T-cell (primary cell): ENCODE data around the gene C2orf76. TPM values are rescaled to one million over a fixed set of nuclear protein-coding genes. Genes with fewer than 3 reads are reported as not detected.

Source experiments
- ATAC-seq, 4 experiments: fragments of 200-7000 bp in 3 of 4; fragments of 150-1000 bp in 1 of 4; cut with Tn5 transposase; replicated peaks in 1 of 4; 1 replicate in 3 of 4; 2 replicates in 1 of 4; pipeline ENCODE4 v1.10.0; 2021; ENCODE audit warnings: moderate library complexity in 3 of 4, mild to moderate bottlenecking in 2 of 4, moderate number of reproducible peaks in 1 of 4
- CTCF ChIA-PET, 2 donors: fragments of 300-600 bp; sonication (Branson Sonifier 250); formaldehyde crosslinking; loops; one replicate each; lab custom pipeline; 2022; ENCODE audit warnings: antibody characterized with exemption in 2 of 2; lab: Charles Lee
- POLR2A ChIA-PET, 2 donors: fragments of 300-600 bp; sonication (Branson Sonifier 250); formaldehyde crosslinking; loops; one replicate each; lab custom pipeline; 2022; ENCODE audit warnings: antibody characterized with exemption in 2 of 2; lab: Charles Lee
- DNase-seq, 35 experiments: peaks; one replicate each; pipeline versions ENCODE4 v3.0.0 to v3.0.0-alpha.2; 2013 to 2023
- H3K27ac ChIP-seq: one replicate; pipeline ENCODE4 v1.5.1; 2013; ENCODE audit warnings: low read length
- H3K27me3 ChIP-seq, 2 experiments: replicated peaks in 1 of 2; 1 replicate in 1 of 2; 2 replicates in 1 of 2; pipeline versions ENCODE4 v1.6.1 to v1.7.0; 2013; ENCODE audit warnings: low read length in 1 of 2, mixed read lengths in 1 of 2; ENCODE audit not compliant: control insufficient read depth in 2 of 2, insufficient read depth in 2 of 2; ENCODE audit errors: extremely low read depth in 1 of 2
- H3K36me3 ChIP-seq, 2 donors: 1 replicate in 1 of 2; 2 replicates in 1 of 2; pipeline versions ENCODE4 v1.6.1 to v1.7.0; 2013; ENCODE audit warnings: low read length in 1 of 2; ENCODE audit not compliant: control insufficient read depth in 2 of 2, insufficient read depth in 1 of 2; ENCODE audit errors: extremely low read depth in 1 of 2
- H3K4me1 ChIP-seq, 2 experiments: 1 replicate in 1 of 2; 2 replicates in 1 of 2; pipeline versions ENCODE4 v1.6.1 to v1.7.0; 2013; ENCODE audit warnings: low read length in 2 of 2, mixed read lengths in 1 of 2; ENCODE audit not compliant: insufficient read depth in 2 of 2, control insufficient read depth in 1 of 2; ENCODE audit errors: extremely low read depth in 1 of 2
- H3K4me3 ChIP-seq, 2 donors: 1 replicate in 1 of 2; 2 replicates in 1 of 2; pipeline versions ENCODE4 v1.5.1 to v1.7.0; 2013; ENCODE audit warnings: mild to moderate bottlenecking in 2 of 2, low read length in 1 of 2, moderate library complexity in 1 of 2; ENCODE audit not compliant: control insufficient read depth in 1 of 2; ENCODE audit errors: extremely low read depth in 1 of 2
- H3K9me3 ChIP-seq: 2 replicates; pipeline ENCODE4 v1.7.0; 2013
- H3K27ac Mint-ChIP-seq, 2 donors: one replicate each; pipeline ENCODE4 v1.8.0; 2020 to 2021; ENCODE audit warnings: mild to moderate bottlenecking in 2 of 2, mixed read lengths in 2 of 2
- H3K27me3 Mint-ChIP-seq, 2 donors: one replicate each; pipeline ENCODE4 v1.8.0; 2021 to 2022; ENCODE audit warnings: mixed read lengths in 2 of 2
- H3K36me3 Mint-ChIP-seq: one replicate; pipeline ENCODE4 v1.8.0; 2021; ENCODE audit warnings: mixed read lengths
- H3K4me1 Mint-ChIP-seq, 3 donors: one replicate each; pipeline ENCODE4 v1.8.0; 2020 to 2022; ENCODE audit warnings: mixed read lengths in 3 of 3, mild to moderate bottlenecking in 1 of 3
- H3K4me3 Mint-ChIP-seq, 3 donors: one replicate each; pipeline ENCODE4 v1.8.0; 2020 to 2022; ENCODE audit warnings: mild to moderate bottlenecking in 3 of 3, mixed read lengths in 3 of 3, moderate library complexity in 3 of 3
- H3K9me3 Mint-ChIP-seq, 3 donors: one replicate each; pipeline ENCODE4 v1.8.0; 2020 to 2022; ENCODE audit warnings: mixed read lengths in 3 of 3
- WGBS: methylation state at CpG from one replicate; pipeline ENCODE4 v1.1.5; 2013; ENCODE audit warnings: missing lambda C conversion rate; ENCODE audit not compliant: insufficient coverage; 5-methylcytosine and 5-hydroxymethylcytosine counted together
- total RNA-seq, 35 experiments: library from RNA in 6 of 35; stranded (reverse) in 6 of 35; fragments of 120-200 nt in 1 of 35; gene quantifications; one replicate each; pipeline versions ENCODE4 v1.2.1 to v1.2.4 and lab custom pipeline; 2013 to 2026

C2orf76 gene
- total RNA-seq, 5 donors from 2014 or later (not counting 1 experiment from before 2014, with no cell fraction given): 5.2 to 9.0 (median 7.4) TPM

DNA sequence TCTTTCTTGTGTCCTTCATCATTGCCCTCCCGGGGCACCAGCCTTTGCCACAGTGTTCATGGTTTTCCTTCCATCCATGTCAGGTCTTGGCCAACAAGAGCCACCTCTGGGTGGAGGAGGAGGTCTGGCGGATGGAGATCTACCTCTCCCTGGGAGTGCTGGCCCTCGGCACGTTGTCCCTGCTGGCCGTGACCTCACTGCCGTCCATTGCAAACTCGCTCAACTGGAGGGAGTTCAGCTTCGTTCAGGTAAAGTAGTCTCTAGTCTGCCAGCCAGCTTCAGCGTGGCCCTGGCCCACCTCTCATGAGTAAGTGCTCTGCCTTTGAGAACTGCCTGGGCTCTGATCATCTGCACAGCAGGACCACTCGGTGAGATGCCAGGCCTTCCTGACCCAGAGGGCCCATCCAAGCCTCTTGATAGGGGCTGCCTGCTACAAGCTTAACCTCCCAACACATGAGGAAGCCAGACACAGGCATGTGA, 112.0 kb downstream of the C2orf76 start:
- no peak for ATAC-seq
- no peaks in the 10 kb centered on the region for H3K9me3 Mint-ChIP-seq
- WGBS: 82% methylated on average over 9 of the region's 10 CpGs
- no peak overlapping the region for H3K27ac Mint-ChIP-seq
- Histone ChIP-seq H3K4me1 (no peaks in the 10 kb centered on the region), H3K4me3 (no peak overlapping the region), H3K36me3 (no peaks in the 10 kb centered on the region), H3K27ac (no peak overlapping the region), H3K9me3 (no peaks in the 10 kb centered on the region), H3K27me3 (peaks cover 0 to 15% of the 10 kb centered on the region in 2 experiments)
- no peak overlapping the region for H3K4me3 Mint-ChIP-seq
- H3K27me3 Mint-ChIP-seq: no peaks in the 10 kb centered on the region
- CTCF ChIA-PET: interaction anchor here in 1 of 2 donors (0.6 kb wide), 1 partner anchor 1574 kb away, joined by 4 read pairs; no protein-coding TSS in a partner anchor
- H3K36me3 Mint-ChIP-seq: no peaks in the 10 kb centered on the region
- POLR2A ChIA-PET: no interaction called here
- DNase-seq: no peak
- no peaks in the 10 kb centered on the region for H3K4me1 Mint-ChIP-seq

DNA sequence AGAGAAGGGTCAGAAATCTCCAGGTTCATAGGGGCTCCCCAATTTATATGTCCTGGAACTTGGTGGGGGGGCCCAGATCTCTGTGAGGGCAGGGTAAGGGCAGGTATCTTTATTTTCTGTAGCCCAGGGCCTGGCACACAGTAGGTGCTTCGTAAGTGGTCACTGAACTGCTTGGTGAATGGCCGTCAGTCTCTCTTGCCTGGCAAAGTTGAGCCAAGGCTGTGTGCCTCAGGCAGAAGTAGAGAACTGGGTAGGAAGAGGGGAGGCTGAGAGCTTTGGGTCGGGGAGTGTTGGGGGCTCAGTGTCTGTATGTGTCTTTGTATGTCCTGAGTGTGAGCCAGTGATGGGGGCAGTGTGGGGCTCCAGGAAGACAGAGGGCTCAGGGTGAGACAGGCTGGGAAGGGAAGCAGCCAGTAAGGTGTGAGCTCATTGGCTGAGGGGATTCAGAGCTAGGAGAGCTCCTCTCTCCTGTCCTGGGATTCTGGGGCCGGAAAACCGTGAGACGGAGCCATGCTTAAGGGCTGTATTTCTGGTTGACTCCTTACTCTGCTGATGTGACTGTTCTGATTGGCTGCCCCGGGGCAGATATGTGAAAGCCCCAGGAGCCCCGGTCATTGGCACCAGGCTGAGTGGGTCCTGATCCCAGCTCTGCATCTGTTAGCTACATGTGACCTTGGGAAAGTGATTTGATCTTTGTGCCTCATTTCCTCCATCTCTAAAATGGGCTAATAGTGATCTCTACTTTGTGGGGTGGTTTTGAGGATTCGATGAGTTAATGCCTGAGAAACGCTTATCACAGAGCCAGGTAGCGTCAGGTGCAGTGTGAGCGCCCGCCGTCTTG, 112.7 kb downstream of the C2orf76 start:
- H3K4me3 ChIP-seq: no peak overlapping the region
- DNase-seq (no peak), ATAC-seq (no peak)
- no peak overlapping the region for H3K27ac Mint-ChIP-seq
- CTCF ChIA-PET: no interaction called here
- no peak overlapping the region for H3K27ac ChIP-seq
- H3K4me1 Mint-ChIP-seq: no peaks in the 10 kb centered on the region
- WGBS: 85% methylated on average over 13 of the region's 14 CpGs
- no peaks in the 10 kb centered on the region for H3K9me3 ChIP-seq
- no peaks in the 10 kb centered on the region for H3K36me3 Mint-ChIP-seq
- no peaks in the 10 kb centered on the region for H3K9me3 Mint-ChIP-seq
- no peaks in the 10 kb centered on the region for H3K27me3 Mint-ChIP-seq
- H3K4me3 Mint-ChIP-seq: no peak overlapping the region
- peaks cover 0 to 13% of the 10 kb centered on the region in 2 experiments for H3K27me3 ChIP-seq
- H3K36me3 ChIP-seq: no peaks in the 10 kb centered on the region
- H3K4me1 ChIP-seq: no peaks in the 10 kb centered on the region
- POLR2A ChIA-PET: no interaction called here

DNA sequence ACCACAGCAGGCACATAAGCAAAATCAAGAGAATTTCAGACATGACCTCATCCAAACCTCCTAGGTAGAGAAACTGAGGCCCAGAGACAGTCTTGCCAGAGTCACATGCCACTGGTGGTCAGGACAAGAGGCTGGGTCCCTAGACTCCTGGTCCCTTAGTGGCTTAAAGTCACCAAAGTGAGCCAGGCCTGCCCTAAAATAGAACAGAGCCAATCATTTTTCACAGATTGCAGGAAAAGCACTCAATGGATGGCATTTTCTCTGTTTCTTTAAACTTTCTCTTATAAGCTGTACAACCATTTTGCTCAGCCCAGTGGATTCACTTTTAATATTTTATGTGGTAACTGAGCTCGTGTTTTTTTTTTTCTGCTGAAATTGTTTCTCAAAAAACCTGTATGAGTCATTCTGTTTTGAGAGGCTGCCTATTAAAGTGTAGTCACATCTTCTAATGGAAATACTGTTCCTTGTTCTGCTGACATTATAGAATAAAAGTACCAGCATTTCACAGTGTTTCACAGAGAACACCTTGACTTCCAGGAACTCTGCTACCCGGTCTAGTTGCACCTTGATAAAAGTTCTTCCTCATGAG, 113.4 kb downstream of the C2orf76 start:
- CTCF ChIA-PET: interaction anchor here in 1 of 2 donors (0.6 kb wide), 1 partner anchor 126 kb away, joined by 3 read pairs; no protein-coding TSS in a partner anchor
- H3K27ac Mint-ChIP-seq: no peak overlapping the region
- no peaks in the 10 kb centered on the region for H3K4me1 ChIP-seq

More for the DNA sequence above, 113.4 kb downstream of the C2orf76 start:
- H3K4me3 Mint-ChIP-seq: no peak overlapping the region
- H3K36me3 Mint-ChIP-seq: no peaks in the 10 kb centered on the region
- no peaks in the 10 kb centered on the region for H3K36me3 ChIP-seq
- peaks cover 0 to 4% of the 10 kb centered on the region in 2 donors for H3K27me3 Mint-ChIP-seq
- H3K27me3 ChIP-seq: peaks cover 0 to 13% of the 10 kb centered on the region in 2 experiments
- POLR2A ChIA-PET: no interaction called here
- DNase-seq (no peak), ATAC-seq (no peak)
- no peaks in the 10 kb centered on the region for H3K4me1 Mint-ChIP-seq
- no peaks in the 10 kb centered on the region for H3K9me3 ChIP-seq
- H3K4me3 ChIP-seq: no peak overlapping the region
- no peaks in the 10 kb centered on the region for H3K9me3 Mint-ChIP-seq
- WGBS: 43% methylated on average over 1 of the region's 2 CpGs
- H3K27ac ChIP-seq: no peak overlapping the region

Other genes with a start within 250 kb of the C2orf76 start
- not detected for gene C1QL2, start 208.1 kb downstream of the C2orf76 start, total RNA-seq
- under 1 TPM; 0.20 to 0.46 (median 0.23) TPM for gene STEAP3, start 143.0 kb downstream of the C2orf76 start, total RNA-seq
- gene DBI, start 143 bp upstream of the C2orf76 start, total RNA-seq: 10 to 100 TPM; 33.4 to 55.5 (median 44.3) TPM
- gene TMEM37, start 65.0 kb upstream of the C2orf76 start, total RNA-seq: under 1 TPM in 2 of 5 donors, not detected in 3; 0.44 to 0.60 TPM
- not detected for gene SCTR, start 157.6 kb upstream of the C2orf76 start, total RNA-seq
- not detected for gene CFAP221, start 177.6 kb upstream of the C2orf76 start, total RNA-seq